ENCODE results near the gene KMT5C.

Gene KMT5C

GRCh38 chr19:55382522-55383054, 42.9 kb downstream of the KMT5C start:
- no peak for TF ChIP-seq CTCF (IDR thresholded peaks at IDR 0.05; ENCODE audit: insufficient read depth, low read length, poor library complexity, severe bottlenecking)

GRCh38 chr19:55383279-55384130, 43.8 kb downstream of the KMT5C start:
- DNase-seq (ENCODE audit: extremely low read depth, insufficient read length): peak; percentile 83
- Histone ChIP-seq H3K36me3 (ENCODE audit: control insufficient read depth, insufficient read depth, low read length) (peaks cover 18% of the 10 kb centered on the region), H3K27me3 (replicated peaks; ENCODE audit: control insufficient read depth, insufficient read depth, low read length) (no peaks in the 10 kb centered on the region), H3K4me3 (replicated peaks; ENCODE audit: low read depth, low read length) (peak overlapping the region; percentile 90)
- TF ChIP-seq CTCF (IDR thresholded peaks at IDR 0.05; ENCODE audit: insufficient read depth, low read length, poor library complexity, severe bottlenecking): peak; percentile 28

More at GRCh38 chr19:55382522-55383054, 42.9 kb downstream of the KMT5C start:
- H3K27me3 ChIP-seq (replicated peaks; ENCODE audit: control insufficient read depth, insufficient read depth, low read length): no peaks in the 10 kb centered on the region
- DNase-seq (ENCODE audit: extremely low read depth, insufficient read length): no peak
- H3K36me3 ChIP-seq (ENCODE audit: control insufficient read depth, insufficient read depth, low read length): peaks cover 9% of the 10 kb centered on the region
- no peak overlapping the region; the same call in 1 of the 2 replicates for H3K4me3 ChIP-seq (replicated peaks; ENCODE audit: low read depth, low read length)

- no peak for TF ChIP-seq CTCF (IDR thresholded peaks at IDR 0.05; ENCODE audit: insufficient read depth, low read length, poor library complexity, severe bottlenecking)
- peak; percentile 71 for DNase-seq (ENCODE audit: extremely low read depth, insufficient read length)
- no peaks in the 10 kb centered on the region for H3K27me3 ChIP-seq (replicated peaks; ENCODE audit: control insufficient read depth, insufficient read depth, low read length)
- H3K36me3 ChIP-seq (ENCODE audit: control insufficient read depth, insufficient read depth, low read length): peaks cover 26% of the 10 kb centered on the region
- H3K4me3 ChIP-seq (replicated peaks; ENCODE audit: low read depth, low read length): peak within 1 kb of the TSS; percentile 90
Observed at GRCh38 chr19:55384131-55384919, 44.6 kb downstream of the KMT5C start, which contains the start of gene TMEM238. Gene TMEM238, minus strand, starts transcription at chr19:55384292. Its CDS starts 33 bp downstream, at chr19:55384259.

GRCh38 chr19:55384920-55385723, 45.4 kb downstream of the KMT5C start:
- peak; percentile 94 for DNase-seq (ENCODE audit: extremely low read depth, insufficient read length)
- no peaks in the 10 kb centered on the region for H3K27me3 ChIP-seq (replicated peaks; ENCODE audit: control insufficient read depth, insufficient read depth, low read length)
- peak overlapping the region; percentile 90 for H3K4me3 ChIP-seq (replicated peaks; ENCODE audit: low read depth, low read length)
- peaks cover 32% of the 10 kb centered on the region for H3K36me3 ChIP-seq (ENCODE audit: control insufficient read depth, insufficient read depth, low read length)
- no peak for TF ChIP-seq CTCF (IDR thresholded peaks at IDR 0.05; ENCODE audit: insufficient read depth, low read length, poor library complexity, severe bottlenecking)
